SJSA1 (cell line): ENCODE data around the gene ITPR2. TPM values are rescaled to one million over a fixed set of nuclear protein-coding genes. Genes with fewer than 3 reads are reported as not detected.

Experiments
- DNase-seq, 2 experiments: peaks; one replicate each; pipeline ENCODE4 v3.0.0-alpha.2; 2015 to 2020; ENCODE audit warnings: low spot score in 2 of 2, low read depth in 1 of 2
- H3K27ac ChIP-seq: fragments of 250-450 bp; sonication (Bioruptor Pico); 2 replicates; pipeline ENCODE4 v1.5.1; 2020; ENCODE audit warnings: mild to moderate bottlenecking, moderate library complexity
- H3K27me3 ChIP-seq: fragments of 250-450 bp; sonication (Bioruptor Pico); replicated peaks from 2 replicates; pipeline ENCODE4 v1.5.1; 2020; ENCODE audit warnings: mild to moderate bottlenecking, moderate library complexity
- H3K36me3 ChIP-seq: fragments of 250-450 bp; sonication (Bioruptor Pico); 2 replicates; pipeline ENCODE4 v1.5.1; 2020; ENCODE audit warnings: mild to moderate bottlenecking
- H3K4me1 ChIP-seq: fragments of 250-450 bp; sonication (Bioruptor Pico); replicated peaks from 2 replicates; pipeline ENCODE4 v1.6.1; 2021; ENCODE audit warnings: mild to moderate bottlenecking
- H3K4me3 ChIP-seq: fragments of 250-450 bp; sonication (Bioruptor Pico); 2 replicates; pipeline ENCODE4 v1.5.1; 2020; ENCODE audit warnings: mild to moderate bottlenecking
- H3K9me3 ChIP-seq: fragments of 250-450 bp; sonication (Bioruptor Pico); replicated peaks from 2 replicates; pipeline ENCODE4 v1.5.1; 2020; ENCODE audit warnings: mild to moderate bottlenecking
- total RNA-seq: library from RNA; depleted of rRNA; stranded (reverse); fragments of >200 nt; shearing (Covaris generic); gene quantifications from 2 replicates; pipeline ENCODE4 v1.2.3, GENCODE V29; 2014

The ITPR2 gene
- total RNA-seq, 1 experiment from 2014 or later = 82.3 TPM

DNA sequence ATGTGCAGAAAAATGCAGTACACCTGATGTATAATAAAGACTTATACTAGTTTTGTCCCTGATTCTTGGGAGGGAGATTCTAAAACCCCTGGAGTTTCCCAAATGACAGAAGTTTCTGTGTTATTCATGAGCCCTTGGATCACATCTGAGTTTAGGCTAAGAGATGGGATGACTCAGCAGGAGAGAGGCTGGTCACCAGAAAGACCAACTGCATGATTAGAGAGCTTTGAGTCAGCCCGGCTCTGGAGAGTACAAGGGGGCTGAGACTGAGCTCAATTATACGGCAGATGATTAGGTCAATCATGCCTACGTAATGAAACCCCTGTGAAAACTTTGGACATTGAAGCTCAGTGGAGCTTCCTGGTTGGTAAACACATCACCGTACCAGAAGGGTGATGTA, 463.4 kb downstream of the ITPR2 start:
- no peaks in the 10 kb centered on the region for H3K27me3 ChIP-seq
- H3K27ac ChIP-seq = 0 out of 2 replicates have a peak overlapping the region, but pooled peaks have one; percentile 1
- H3K36me3 ChIP-seq = 0 out of 2 replicates have a peak, but pooled peaks cover 6% of the 10 kb centered on the region

DNA sequence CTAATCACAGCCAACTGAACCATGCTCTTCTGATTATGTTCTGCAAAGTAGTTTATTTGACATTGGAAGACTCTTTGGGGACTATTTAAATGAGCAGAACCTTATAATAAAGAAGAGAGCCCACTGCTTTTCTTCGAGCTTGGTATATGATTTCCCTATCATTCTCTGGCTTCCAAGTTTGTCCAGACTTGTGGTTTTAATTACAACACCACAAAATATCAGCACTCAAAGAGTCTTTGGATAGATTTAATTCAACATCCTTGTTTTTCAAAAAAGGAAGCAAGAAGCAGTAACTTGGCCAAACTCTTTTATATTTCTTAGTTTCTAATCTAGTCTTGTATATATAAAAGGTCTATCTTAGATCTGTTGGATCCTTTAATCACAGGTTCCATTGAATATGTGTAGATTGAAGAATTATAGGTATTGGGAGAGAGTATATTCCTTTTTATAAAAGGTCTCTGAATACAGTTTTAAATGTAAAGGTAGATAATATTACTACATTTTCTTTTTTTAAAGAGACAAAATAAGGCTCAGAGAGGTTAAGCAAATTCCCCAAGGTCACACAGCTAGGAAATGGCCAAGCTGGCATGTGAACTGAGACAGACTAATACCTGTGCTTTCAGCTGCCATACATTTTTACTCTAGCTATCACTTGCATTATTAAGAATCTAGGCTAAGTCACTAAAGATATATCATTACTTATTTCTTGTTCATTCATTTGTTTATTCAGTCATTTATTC, 464.8 kb downstream of the ITPR2 start:
- no peaks in the 10 kb centered on the region for H3K36me3 ChIP-seq
- H3K27ac ChIP-seq = no peak overlapping the region
- no peak overlapping the region for H3K4me3 ChIP-seq
- no peaks in the 10 kb centered on the region for H3K9me3 ChIP-seq
- no peak for DNase-seq
- H3K27me3 ChIP-seq = no peaks in the 10 kb centered on the region
- peaks cover 14% of the 10 kb centered on the region for H3K4me1 ChIP-seq

More for the DNA sequence above, 463.4 kb downstream of the ITPR2 start:
- Histone ChIP-seq H3K4me1 (peaks cover 21% of the 10 kb centered on the region), H3K4me3 (no peak overlapping the region), H3K9me3 (no peaks in the 10 kb centered on the region)
- DNase-seq = peak; percentile 66 to 68

DNA sequence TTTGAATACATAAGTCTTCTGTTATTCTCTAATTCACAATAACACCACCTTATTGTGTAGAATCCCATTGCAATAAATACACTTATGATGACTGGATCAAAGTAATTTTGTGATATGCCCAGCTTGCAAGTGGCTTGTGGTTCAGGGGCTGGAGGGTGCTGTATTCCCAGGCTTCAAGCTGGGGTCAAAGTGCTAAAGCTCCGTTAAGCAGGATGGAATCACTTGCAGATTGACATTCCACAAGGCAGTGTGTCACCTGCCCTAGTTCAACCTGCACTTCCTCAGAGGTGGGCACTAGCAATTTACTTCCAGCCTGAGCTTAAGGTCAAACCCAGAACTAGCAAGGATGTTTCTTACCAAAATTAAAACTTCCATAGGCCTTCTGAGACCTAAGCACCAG, 471.0 kb downstream of the ITPR2 start:
- no peaks in the 10 kb centered on the region for H3K9me3 ChIP-seq
- H3K27me3 ChIP-seq = no peaks in the 10 kb centered on the region
- no peak overlapping the region for H3K4me3 ChIP-seq
- H3K27ac ChIP-seq = no peak overlapping the region
- H3K4me1 ChIP-seq = no peaks in the 10 kb centered on the region
- no peaks in the 10 kb centered on the region for H3K36me3 ChIP-seq
- DNase-seq = no peak

DNA sequence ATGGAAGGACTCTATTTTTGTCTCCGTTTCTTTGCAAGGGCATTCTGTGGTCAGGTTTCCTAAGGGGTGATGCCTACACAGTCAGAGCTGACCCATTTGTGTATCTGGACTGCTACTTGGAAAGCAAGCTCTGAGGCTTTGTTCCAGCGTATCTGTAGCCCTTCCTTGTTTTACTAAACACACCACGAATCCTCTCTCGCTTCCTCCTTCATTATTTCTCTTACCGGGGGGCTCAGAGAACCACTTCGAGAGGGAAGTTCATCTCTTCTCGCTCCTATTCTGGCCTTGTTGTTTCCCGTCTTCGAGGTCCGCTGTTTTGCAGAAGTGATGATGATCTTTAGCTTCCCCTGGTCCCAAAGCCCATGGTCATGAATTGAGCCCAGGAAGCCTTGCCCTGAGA, 472.9 kb downstream of the ITPR2 start:
- Histone ChIP-seq H3K36me3 (no peaks in the 10 kb centered on the region), H3K27ac (no peak overlapping the region), H3K9me3 (no peaks in the 10 kb centered on the region)

DNA sequence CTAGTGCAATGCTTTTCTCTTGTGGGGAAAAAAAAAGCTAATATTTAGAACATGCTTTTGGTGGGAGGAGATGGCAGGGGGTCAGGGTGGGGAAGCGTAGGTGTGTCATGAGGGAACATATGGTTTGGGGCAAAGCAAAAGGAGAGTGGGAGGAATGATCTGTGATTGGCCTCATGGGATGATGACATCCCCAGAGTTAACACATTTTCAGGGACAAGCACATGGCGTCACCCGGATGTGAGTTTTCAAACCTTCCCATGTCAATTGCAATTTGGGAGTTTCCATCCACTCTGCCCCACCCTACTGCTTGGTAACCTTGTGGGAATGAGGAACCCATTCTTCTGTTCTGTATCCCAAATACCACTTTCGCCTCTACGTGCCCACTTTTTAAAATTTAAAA, 473.4 kb downstream of the ITPR2 start:
- no peak overlapping the region for H3K27ac ChIP-seq
- H3K27me3 ChIP-seq = no peaks in the 10 kb centered on the region

More for the DNA sequence above, 472.9 kb downstream of the ITPR2 start:
- Histone ChIP-seq H3K27me3 (no peaks in the 10 kb centered on the region), H3K4me3 (no peak overlapping the region), H3K4me1 (no peaks in the 10 kb centered on the region)
- DNase-seq = no peak

DNA sequence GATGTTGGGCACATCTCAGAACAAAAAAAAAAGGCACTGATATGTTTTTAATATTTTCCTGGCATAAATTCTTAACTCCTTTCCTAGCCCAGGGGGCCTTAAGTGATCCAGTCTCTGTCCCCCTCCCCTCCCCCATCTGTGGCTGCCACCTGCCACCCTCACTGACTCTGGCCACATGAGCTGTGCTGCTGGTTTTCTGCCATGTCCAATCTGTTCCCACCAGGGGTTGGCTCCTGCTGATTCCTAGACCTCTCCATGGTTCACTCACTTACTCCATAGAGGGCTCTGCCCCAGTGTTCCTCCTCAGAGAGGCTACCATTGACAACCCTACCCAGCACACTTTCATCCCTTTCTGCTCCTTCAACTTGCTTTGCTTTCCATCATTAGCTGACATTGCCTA, 474.3 kb downstream of the ITPR2 start:
- Histone ChIP-seq H3K4me1 (no peaks in the 10 kb centered on the region), H3K9me3 (no peaks in the 10 kb centered on the region), H3K27me3 (no peaks in the 10 kb centered on the region), H3K4me3 (no peak overlapping the region), H3K27ac (no peak overlapping the region), H3K36me3 (no peaks in the 10 kb centered on the region)
- no peak for DNase-seq

More for the DNA sequence above, 473.4 kb downstream of the ITPR2 start:
- no peak for DNase-seq
- H3K9me3 ChIP-seq = no peaks in the 10 kb centered on the region
- H3K36me3 ChIP-seq = no peaks in the 10 kb centered on the region
- H3K4me3 ChIP-seq = no peak overlapping the region
- H3K4me1 ChIP-seq = no peaks in the 10 kb centered on the region

DNA sequence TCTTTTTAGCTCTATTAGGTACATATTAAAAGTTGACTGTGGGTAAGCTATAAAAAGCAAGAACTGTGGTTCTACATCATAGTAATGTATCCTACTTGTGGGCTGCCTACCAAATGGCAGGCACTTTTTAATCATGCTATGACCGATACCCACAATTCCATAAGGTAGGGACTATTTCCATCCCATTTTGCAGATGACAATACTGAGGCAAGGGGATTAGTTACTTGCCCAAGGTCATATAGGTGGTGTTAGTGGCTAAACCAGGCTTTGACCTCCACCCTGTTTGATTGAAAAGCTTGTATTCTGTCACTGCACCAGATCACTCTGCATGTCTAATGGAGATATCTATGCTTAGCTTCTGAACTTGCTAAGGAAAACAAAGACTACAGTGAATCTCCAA, 485.7 kb downstream of the ITPR2 start:
- Histone ChIP-seq H3K27me3 (no peaks in the 10 kb centered on the region), H3K9me3 (no peaks in the 10 kb centered on the region), H3K36me3 (peaks cover 7% of the 10 kb centered on the region), H3K4me3 (no peak overlapping the region), H3K27ac (no peak overlapping the region), H3K4me1 (peaks cover 29% of the 10 kb centered on the region)
- DNase-seq = no peak

DNA sequence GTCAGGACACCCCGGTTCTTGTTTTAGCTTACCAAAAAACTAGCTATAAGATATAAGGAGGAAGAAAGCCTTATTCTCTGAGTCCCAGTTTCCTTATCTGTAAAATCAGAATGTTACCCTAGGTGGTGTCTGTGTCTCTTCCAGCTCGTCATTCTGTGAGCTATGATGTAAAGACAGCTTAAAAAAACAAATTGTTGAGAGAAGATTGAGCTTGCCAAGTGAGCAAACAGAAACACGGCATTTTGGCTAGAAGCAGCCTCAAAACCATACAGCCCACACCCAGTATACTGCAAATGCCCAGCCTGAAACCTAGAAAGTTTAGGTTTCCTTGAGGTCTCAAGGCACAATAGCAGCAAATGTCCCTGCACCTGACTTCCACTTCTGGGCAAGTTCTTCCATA, 486.3 kb downstream of the ITPR2 start:
- Histone ChIP-seq H3K27ac (no peak overlapping the region), H3K4me1 (peaks cover 29% of the 10 kb centered on the region), H3K27me3 (no peaks in the 10 kb centered on the region), H3K9me3 (no peaks in the 10 kb centered on the region), H3K4me3 (no peak overlapping the region), H3K36me3 (peaks cover 7% of the 10 kb centered on the region)
- no peak for DNase-seq

DNA sequence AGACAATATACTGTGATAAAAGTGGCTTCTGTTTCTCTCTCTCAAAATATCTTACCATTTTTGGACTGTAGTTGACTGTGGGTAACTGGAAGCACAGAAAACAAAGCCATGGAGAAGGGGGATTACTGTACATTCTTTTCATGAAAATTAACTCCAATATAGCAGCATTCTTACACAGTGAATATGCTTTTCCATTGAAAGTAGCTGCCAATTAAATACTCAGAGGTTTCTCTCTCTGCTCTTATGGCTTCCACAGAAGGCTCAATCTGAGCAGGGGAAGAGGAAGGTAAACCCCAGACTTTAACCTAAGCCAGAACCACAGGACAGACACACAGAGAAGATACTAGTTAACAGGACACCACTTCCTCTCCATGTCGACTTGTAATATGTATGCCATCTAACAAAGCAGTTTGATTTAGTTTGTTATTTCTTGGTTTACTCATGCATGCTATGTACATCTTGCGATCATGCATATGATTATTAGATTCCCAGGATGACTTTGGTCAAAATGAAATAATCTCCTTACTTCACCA, 487.5 kb downstream of the ITPR2 start:
- no peak overlapping the region for H3K4me3 ChIP-seq
- H3K27me3 ChIP-seq = no peaks in the 10 kb centered on the region
- H3K4me1 ChIP-seq = peaks cover 38% of the 10 kb centered on the region
- peak in 1 of 2 experiments; percentile 24 for DNase-seq
- no peaks in the 10 kb centered on the region for H3K9me3 ChIP-seq
- peak overlapping the region; percentile 4; the same call in 1 of the 2 replicates for H3K27ac ChIP-seq
- H3K36me3 ChIP-seq = peaks cover 7% of the 10 kb centered on the region

DNA sequence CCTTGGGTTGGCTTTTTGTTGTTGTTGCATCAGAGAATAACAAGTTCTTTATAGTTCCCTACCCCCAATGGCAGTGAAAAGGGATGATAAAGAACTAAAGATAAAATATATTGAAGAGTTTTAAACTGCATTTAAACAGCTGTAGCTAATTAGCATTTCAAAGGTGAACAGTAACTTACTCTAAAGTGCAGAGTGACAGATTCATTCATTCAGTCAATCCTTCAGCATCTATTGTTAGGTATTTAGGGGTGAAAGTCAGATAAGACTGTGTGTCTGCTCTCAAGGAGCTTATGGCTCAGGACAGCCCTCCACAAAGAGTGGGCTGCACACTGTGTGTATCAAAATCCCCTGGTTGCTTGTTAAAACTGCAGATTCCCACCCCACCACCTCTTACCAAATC, 491.5 kb downstream of the ITPR2 start:
- H3K36me3 ChIP-seq = peaks cover 15% of the 10 kb centered on the region; the same call in 1 of the 2 replicates
- H3K27ac ChIP-seq = no peak overlapping the region
- DNase-seq = no peak
- no peak overlapping the region for H3K4me3 ChIP-seq
- no peaks in the 10 kb centered on the region for H3K9me3 ChIP-seq
- H3K27me3 ChIP-seq = no peaks in the 10 kb centered on the region
- peaks cover 47% of the 10 kb centered on the region for H3K4me1 ChIP-seq

DNA sequence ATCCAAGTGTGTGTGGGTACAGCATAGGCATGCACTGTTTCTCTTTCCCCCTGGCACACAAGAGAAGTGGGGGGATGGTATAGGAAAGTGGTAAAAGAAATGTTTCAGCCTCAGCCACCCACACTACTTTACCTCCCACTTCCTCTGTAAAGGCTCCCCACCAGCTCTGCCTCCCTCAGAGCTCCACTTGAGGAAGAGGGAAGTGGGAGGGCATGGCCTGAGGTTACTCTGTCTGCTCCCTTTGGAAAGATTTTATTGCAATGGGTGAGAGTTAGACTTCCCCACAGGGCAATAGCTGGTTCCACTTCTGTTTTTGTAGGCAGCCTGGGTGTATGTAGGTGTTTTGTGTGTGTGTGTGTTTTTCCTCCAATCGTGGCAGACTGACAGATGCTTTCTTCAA, 492.3 kb downstream of the ITPR2 start:
- no peak overlapping the region for H3K4me3 ChIP-seq
- H3K27ac ChIP-seq = no peak overlapping the region
- H3K9me3 ChIP-seq = no peaks in the 10 kb centered on the region
- peaks cover 39% of the 10 kb centered on the region for H3K4me1 ChIP-seq
- peaks cover 15% of the 10 kb centered on the region; the same call in 1 of the 2 replicates for H3K36me3 ChIP-seq
- no peaks in the 10 kb centered on the region for H3K27me3 ChIP-seq
- no peak for DNase-seq

DNA sequence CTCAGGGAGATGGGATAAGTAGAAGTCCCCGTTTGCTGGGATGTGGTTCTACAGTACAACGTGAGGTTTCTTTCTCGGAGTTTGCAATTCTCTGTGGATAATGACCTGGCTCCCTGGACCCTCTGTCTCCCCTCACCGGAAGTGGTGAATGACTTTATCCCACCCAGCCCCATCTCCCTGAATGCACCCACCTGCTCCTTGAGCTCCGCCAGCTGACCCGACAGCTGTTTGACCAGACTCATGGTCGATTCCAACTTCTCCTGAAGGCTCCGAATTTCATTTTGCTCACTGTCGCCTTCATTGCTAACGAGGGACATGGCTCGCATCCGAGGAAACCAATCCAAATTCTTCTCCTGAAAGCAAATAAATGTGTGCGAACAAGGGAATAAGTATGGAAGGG, 493.0 kb downstream of the ITPR2 start:
- peaks cover 36% of the 10 kb centered on the region for H3K4me1 ChIP-seq
- H3K36me3 ChIP-seq = peaks cover 15% of the 10 kb centered on the region; the same call in 1 of the 2 replicates
- H3K4me3 ChIP-seq = no peak overlapping the region
- no peaks in the 10 kb centered on the region for H3K27me3 ChIP-seq
- DNase-seq = no peak
- peak overlapping the region; percentile 68 for H3K27ac ChIP-seq
- H3K9me3 ChIP-seq = no peaks in the 10 kb centered on the region

DNA sequence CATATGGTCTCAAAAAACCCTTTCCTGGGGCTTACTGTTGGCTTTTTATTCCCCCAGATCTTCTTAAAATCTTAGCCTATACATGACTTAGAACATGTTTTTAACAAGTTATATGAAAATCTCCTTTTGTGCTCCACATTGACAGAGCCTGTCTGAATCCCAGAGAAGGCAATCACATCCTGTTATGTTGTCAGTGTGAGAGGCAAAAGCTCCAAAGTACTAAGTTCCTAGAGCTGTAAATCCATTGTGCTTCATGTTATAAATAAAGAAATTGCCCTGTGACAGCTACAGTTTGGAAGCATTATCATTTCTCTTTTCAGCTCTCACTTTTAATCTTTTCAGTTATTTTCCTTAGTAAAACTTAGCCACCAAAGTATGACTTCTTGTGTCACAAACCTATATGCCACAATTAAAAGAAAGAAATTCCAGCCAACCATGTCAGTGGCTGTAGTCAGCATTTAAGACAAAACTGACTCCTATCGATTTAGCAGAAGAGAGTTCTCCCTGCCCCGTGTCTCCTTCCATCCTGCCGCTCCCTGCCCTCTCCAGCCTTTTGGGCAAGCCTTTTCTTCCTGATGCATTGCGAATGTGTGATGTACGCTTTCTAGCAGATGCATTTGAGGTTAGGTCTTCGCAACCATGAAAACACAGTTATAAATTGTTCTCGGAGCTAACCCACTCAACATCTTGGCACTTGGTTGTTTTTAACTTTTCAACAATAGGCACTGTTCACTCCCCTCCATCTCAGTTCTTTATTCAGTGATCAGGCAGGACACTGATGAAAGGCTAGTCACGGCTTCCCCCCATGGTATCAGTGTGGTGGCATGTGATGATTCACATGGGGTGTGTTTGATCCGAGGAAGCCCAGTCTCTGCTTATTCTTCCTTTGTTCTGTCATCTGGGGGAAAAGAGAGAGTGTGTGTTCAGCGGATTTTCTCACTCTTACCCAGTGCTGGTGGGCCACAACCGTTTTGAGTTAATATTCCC, 494.1 kb downstream of the ITPR2 start:
- peak; percentile 77 for DNase-seq
- no peak overlapping the region for H3K4me3 ChIP-seq
- peaks cover 38% of the 10 kb centered on the region for H3K4me1 ChIP-seq
- peak overlapping the region; percentile 68 for H3K27ac ChIP-seq
- H3K36me3 ChIP-seq = peaks cover 15% of the 10 kb centered on the region; the same call in 1 of the 2 replicates
- no peaks in the 10 kb centered on the region for H3K9me3 ChIP-seq
- no peaks in the 10 kb centered on the region for H3K27me3 ChIP-seq
